ENCODE measurements around the gene ZNF345. TPM values are rescaled to one million over a fixed set of nuclear protein-coding genes. Genes with fewer than 3 reads are reported as not detected.

ZNF345 gene
- total and polyA plus RNA-seq, 2 of the 4 experiments (the other 2 are of a cell fraction), result 1.8 to 3.0 TPM

DNA sequence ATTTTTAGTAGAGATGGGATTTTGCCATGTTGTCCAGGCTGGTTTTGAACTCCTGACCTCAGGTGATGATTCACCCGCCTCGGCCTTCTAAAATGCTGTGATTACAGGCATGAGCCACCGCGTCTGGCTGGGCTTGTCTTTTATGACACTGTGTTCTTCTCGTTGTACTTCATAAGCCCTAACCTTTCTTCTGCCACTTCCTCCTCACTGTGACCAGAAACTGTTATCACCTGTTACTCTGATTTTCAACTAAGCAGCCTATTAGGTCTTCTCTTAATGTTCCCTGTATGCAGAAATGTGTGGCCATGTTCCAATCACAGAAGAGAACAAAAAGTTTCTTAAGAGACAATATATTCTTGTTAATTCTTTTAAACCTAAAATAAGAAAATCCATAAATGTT is 28.9 kb upstream of the ZNF345 start:
- no peak overlapping the region for H4K91ac ChIP-seq (ENCODE audit: insufficient read depth, low read depth, low read length)
- no peaks in the 10 kb centered on the region for H3K27me3 ChIP-seq (ENCODE audit: control insufficient read depth, insufficient read depth, low read length)
- CTCF ChIA-PET, result no interaction called here
- H4K20me1 ChIP-seq (ENCODE audit: insufficient read depth, low read length), result no peaks in the 10 kb centered on the region
- H3K14ac ChIP-seq (replicated peaks; ENCODE audit: low read depth, low read length), result no peak overlapping the region
- H3K4me3 ChIP-seq (ENCODE audit: insufficient read depth, low read depth, low read length), result no peak overlapping the region
- H3K4me2 ChIP-seq (ENCODE audit: low read depth, low read length), result no peak overlapping the region
- H3K4ac ChIP-seq (ENCODE audit: low read depth, low read length), result no peak overlapping the region
- 96% methylated on average over 5 of the region's 5 CpGs; no CpG with 5 or more reads in 1 of the 2 experiments for WGBS, 2 experiments (ENCODE audit: extremely low coverage in 2 of 2, insufficient read length in 1 of 2)
- H2AFZ ChIP-seq (replicated peaks; ENCODE audit: low read length, poor library complexity), result no peak overlapping the region
- no peak overlapping the region for H2AK5ac ChIP-seq (ENCODE audit: low read depth, low read length)
- dilution Hi-C loops (cut with HindIII; ENCODE audit: low sequenced_read_pairs, unreplicated experiment), result no loop called here
- no peak overlapping the region for H2BK15ac ChIP-seq (ENCODE audit: low read depth, low read length)
- no peak overlapping the region for H2BK5ac ChIP-seq (ENCODE audit: low read depth, low read length, poor library complexity, severe bottlenecking)
- H3K9ac ChIP-seq (ENCODE audit: low read depth, low read length), result no peak overlapping the region
- POLR2A ChIA-PET (ENCODE audit: unreplicated experiment), result no interaction called here
- peaks cover 46% of the 10 kb centered on the region for H3K36me3 ChIP-seq (ENCODE audit: control insufficient read depth, insufficient read depth, low read length)
- DNase-seq (no peak), ATAC-seq (ENCODE audit: low read depth) (no peak)
- H3K9me3 ChIP-seq (ENCODE audit: control insufficient read depth, insufficient read depth, low read length), result peaks cover 85% of the 10 kb centered on the region
- no peak overlapping the region for H4K8ac ChIP-seq (ENCODE audit: low read depth in 2 of 2, low read length in 2 of 2)
- no peak overlapping the region for H2BK120ac ChIP-seq (ENCODE audit: low read depth, low read length)
- intact Hi-C loops (cut with micrococcal nuclease), result no loop called here
- no peak overlapping the region for H3K23ac ChIP-seq (ENCODE audit: low read depth, low read length)
- H2AK9ac ChIP-seq (replicated peaks; ENCODE audit: low read depth, low read length, poor library complexity), result no peak overlapping the region
- H3K56ac ChIP-seq (ENCODE audit: extremely low read depth, insufficient read depth, low read length), result no peak overlapping the region
- H4K5ac ChIP-seq (ENCODE audit: low read depth, low read length), result no peak overlapping the region
- H3K79me1 ChIP-seq (ENCODE audit: low read depth in 1 of 2, low read length in 2 of 2), result peaks cover 0 to 4% of the 10 kb centered on the region in 2 experiments; a peak in 1 of 4 replicates
- H3K27ac ChIP-seq (ENCODE audit: insufficient read depth, low read length), result no peak overlapping the region
- no TSS peak for BruUV-seq (replicated peaks)
- in situ Hi-C loops (cut with MboI; ENCODE audit: low sequenced_read_pairs), result no loop called here
- no peak overlapping the region for H2BK20ac ChIP-seq (ENCODE audit: low read depth, low read length)
- no peak overlapping the region for H3K18ac ChIP-seq (ENCODE audit: low read depth, low read length)
- H3K9me1 ChIP-seq (ENCODE audit: insufficient read depth, low read length), result no peaks in the 10 kb centered on the region
- TF ChIP-seq FOS (IDR thresholded peaks at IDR 0.05; ENCODE audit: low read depth, low read length) (no peak), SMC3 (IDR thresholded peaks at IDR 0.05; ENCODE audit: low read depth, low read length) (no peak), BHLHE40 (IDR thresholded peaks at IDR 0.05; ENCODE audit: low read depth, low read length) (no peak), NFE2L2 (IDR thresholded peaks at IDR 0.05; ENCODE audit: low read depth, low read length) (no peak), MAFK (IDR thresholded peaks at IDR 0.05; ENCODE audit: low read depth, low read length) (no peak), MXI1 (IDR thresholded peaks at IDR 0.05; ENCODE audit: borderline replicate concordance, low read depth, low read length) (no peak), CHD1 (IDR thresholded peaks at IDR 0.05; ENCODE audit: low read depth, low read length) (no peak), MAZ (IDR thresholded peaks at IDR 0.05; ENCODE audit: borderline replicate concordance, low read depth, low read length) (no peak), POLR2A (IDR thresholded peaks at IDR 0.05; ENCODE audit: low read depth, low read length) (no peak), RCOR1 (IDR thresholded peaks at IDR 0.05; ENCODE audit: insufficient replicate concordance, low read length) (no peak), RFX5 (IDR thresholded peaks at IDR 0.05; ENCODE audit: low read depth, low read length) (no peak), CEBPB (IDR thresholded peaks at IDR 0.05; ENCODE audit: low read depth, low read length) (no peak), RAD21 (IDR thresholded peaks at IDR 0.05; ENCODE audit: low read length) (no peak)
- TF ChIP-seq, protein P1, sequence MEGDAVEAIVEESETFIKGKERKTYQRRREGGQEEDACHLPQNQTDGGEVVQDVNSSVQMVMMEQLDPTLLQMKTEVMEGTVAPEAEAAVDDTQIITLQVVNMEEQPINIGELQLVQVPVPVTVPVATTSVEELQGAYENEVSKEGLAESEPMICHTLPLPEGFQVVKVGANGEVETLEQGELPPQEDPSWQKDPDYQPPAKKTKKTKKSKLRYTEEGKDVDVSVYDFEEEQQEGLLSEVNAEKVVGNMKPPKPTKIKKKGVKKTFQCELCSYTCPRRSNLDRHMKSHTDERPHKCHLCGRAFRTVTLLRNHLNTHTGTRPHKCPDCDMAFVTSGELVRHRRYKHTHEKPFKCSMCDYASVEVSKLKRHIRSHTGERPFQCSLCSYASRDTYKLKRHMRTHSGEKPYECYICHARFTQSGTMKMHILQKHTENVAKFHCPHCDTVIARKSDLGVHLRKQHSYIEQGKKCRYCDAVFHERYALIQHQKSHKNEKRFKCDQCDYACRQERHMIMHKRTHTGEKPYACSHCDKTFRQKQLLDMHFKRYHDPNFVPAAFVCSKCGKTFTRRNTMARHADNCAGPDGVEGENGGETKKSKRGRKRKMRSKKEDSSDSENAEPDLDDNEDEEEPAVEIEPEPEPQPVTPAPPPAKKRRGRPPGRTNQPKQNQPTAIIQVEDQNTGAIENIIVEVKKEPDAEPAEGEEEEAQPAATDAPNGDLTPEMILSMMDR (conservative IDR thresholded peaks at IDR 0.05; ENCODE audit: low read depth, low read length), result no peak
- TF ChIP-seq, protein P2, sequence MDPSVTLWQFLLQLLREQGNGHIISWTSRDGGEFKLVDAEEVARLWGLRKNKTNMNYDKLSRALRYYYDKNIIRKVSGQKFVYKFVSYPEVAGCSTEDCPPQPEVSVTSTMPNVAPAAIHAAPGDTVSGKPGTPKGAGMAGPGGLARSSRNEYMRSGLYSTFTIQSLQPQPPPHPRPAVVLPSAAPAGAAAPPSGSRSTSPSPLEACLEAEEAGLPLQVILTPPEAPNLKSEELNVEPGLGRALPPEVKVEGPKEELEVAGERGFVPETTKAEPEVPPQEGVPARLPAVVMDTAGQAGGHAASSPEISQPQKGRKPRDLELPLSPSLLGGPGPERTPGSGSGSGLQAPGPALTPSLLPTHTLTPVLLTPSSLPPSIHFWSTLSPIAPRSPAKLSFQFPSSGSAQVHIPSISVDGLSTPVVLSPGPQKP (IDR thresholded peaks at IDR 0.05; ENCODE audit: borderline replicate concordance, low read depth, low read length), result no peak
- TF ChIP-seq, protein P3, sequence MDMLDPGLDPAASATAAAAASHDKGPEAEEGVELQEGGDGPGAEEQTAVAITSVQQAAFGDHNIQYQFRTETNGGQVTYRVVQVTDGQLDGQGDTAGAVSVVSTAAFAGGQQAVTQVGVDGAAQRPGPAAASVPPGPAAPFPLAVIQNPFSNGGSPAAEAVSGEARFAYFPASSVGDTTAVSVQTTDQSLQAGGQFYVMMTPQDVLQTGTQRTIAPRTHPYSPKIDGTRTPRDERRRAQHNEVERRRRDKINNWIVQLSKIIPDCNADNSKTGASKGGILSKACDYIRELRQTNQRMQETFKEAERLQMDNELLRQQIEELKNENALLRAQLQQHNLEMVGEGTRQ (IDR thresholded peaks at IDR 0.05; ENCODE audit: low read depth, low read length), result no peak
- H3K4me1 ChIP-seq (ENCODE audit: control insufficient read depth, insufficient read depth, low read length), result no peaks in the 10 kb centered on the region
